HUDEP-2 (cell line): ENCODE results near the gene PRKAB1.
"Not testable (repeated sequence)": the region's sequence is repeated elsewhere in the genome, so short reads cannot be mapped to it uniquely, and the experiment has no call there.

Experiments
- DNase-seq, 76 experiments: peaks; one replicate each; lab custom pipeline; 2025; ENCODE audit not compliant: unreplicated experiment in 76 of 76; lab: John Stamatoyannopoulos, UW

Gene PRKAB1

DNA sequence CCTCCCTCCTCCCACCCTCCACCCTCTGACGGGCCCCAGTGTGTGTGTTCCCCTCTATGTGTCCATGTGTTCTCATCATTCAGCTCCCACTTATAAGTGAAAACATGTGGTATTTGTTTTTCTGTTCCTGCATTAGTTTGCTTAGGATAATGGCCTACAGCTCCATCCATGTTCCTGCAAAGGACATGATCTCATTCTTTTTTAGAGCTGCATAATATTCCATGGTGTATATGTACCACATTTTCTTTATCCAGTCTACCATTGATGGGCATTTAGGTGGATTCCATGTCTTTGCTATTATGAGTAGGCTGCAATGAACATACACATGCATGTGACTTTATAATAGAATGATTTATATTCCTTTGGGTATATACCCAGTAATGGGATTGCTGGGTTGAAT lies 38.5 kb downstream of the PRKAB1 start:
- not testable (repeated sequence) for DNase-seq

DNA sequence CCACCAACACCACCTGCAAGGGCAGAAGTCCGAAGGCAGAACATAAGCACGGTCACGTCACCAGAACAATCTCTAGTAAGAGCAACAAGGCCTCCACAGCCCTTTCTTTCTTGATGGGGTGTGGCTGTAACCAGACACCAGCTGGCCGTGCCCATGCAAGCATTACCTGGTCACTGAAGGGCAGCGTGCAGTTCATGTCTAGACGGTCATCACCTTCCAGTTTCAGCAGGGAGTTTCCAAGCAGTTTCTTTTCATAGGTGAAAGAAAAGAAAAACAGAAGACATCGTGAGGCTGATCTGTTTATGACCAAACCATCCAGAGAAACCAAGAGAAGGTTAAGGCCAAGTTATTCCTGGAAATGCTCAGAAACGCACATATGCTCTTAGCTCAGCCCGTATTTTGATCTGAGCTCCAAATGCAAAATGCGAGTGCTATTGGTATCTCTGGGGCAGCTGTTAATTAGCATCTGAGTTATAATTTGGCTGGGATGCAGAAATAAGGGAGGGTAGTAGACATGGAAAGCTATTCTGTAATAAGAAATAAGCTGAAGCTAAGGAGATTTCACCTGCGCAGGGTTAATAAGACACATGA lies 42.5 kb downstream of the PRKAB1 start:
- DNase-seq = no peak

DNA sequence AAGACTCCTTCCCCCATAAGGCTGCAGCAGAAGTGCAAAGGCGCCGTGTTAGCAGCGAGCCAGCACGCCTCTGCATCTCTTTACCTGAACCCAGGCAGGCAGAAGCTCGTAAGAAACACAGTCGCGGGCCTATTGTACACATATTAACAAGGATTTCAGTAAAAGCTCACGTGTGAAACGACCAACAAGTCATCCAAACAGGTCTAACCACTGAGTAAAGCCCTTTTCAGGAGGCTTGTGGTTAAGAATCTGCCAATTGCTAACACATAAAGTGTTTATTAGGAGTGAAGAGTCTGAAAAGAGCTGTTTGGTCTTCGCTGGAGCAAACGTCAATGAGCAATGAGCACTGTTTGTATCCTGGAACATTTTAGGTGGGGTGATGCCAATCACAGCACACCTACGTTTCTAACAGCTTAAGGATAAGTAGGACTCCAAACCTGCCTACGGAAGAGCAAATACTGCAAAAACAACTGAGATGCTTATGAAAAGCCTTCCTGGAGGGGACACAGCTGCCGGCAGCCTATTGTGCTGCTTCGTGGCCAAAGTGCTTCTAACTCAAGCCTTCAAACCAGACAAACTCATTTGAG lies 43.1 kb downstream of the PRKAB1 start:
- DNase-seq = no peak

DNA sequence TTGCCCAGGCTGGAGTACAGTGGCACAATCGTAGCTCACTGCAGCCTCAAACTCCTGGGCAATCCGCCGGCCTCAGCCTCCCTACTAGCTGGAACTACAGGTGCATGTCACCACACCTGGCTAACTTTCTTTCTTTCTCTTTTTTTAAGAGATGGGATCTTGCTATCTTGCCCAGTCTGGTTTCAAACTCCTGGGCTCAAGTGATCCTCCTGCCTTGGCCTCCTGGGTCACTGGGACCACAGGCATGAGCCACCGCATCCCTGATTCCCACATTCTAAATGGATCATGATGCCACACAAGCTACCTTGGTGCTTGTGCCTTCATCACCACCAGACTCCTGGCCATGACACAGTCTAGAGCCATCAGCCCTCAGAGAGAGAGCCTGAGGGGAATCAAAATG lies 43.8 kb downstream of the PRKAB1 start:
- no peak for DNase-seq

DNA sequence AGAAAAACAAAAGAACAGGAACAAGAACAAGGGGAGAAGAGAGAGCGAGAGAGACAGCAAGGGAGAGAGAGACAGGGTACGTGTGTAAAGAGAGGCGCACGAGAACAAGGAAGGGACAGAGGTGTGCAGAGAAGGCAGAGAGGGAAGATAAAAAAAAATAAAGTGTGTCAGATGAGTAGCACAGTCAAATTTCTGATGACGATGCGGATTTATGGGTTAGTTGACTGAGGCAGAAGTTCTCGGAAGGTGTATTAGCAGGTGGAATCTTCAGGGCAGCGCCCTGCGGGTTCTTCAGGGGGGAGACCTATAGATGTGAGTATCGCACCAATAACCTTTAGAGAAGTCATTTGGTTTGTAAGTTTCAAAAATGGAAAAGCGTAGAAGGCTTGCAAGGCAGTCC lies 44.8 kb downstream of the PRKAB1 start:
- no peak for DNase-seq

DNA sequence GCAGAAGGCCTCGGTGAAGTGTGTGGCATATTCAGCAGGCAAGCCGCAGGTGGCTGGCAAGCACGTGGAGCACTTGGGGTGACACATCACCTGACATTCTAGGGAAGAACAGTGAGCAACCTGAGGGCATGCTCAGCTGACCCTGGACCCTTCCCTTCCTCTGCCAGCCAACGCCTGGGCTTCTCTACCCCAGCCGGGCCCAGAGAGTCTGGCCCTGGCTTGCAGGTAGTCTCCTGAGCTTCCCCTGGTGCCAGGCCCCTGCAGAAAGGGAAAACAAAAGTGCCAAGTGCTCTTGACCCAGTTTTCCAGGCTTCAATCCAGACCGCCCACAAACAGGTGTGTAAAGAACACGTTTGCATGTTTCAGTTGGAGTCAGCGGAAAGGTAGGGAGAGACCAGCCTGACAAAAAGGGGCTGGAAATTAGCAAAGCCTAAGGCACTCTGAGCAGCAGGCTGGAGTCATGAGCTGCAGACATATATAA lies 45.7 kb downstream of the PRKAB1 start:
- DNase-seq = no peak

DNA sequence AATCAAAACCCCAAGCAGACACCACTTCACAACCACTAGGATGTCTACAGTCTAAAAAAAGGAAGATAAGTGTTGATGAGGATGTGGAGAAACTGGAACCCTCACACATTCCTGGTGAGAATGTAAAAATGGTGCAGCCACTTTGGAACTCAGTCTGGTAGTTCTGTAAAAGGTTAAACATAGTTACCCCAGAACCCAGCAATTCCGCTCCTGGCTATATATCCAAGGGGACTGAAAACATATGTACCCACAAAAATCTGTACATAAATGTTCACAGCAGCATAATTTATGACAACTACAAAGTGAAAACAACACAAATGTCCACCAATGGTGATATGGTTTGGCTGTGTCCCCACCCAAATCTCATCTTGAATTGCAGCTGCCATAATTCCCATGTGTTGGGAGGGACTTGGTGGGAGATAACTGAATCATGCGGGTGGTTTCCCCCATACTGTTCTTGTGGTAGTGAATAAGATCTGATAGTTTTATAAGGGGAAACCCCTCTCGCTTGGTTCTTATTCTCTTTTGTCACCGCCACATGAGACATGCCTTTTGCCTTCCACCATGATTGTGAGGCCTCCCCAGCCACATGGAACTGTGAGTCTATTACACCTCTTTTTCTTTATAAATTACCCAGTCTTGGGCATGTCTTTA lies 46.8 kb downstream of the PRKAB1 start:
- DNase-seq = no peak

DNA sequence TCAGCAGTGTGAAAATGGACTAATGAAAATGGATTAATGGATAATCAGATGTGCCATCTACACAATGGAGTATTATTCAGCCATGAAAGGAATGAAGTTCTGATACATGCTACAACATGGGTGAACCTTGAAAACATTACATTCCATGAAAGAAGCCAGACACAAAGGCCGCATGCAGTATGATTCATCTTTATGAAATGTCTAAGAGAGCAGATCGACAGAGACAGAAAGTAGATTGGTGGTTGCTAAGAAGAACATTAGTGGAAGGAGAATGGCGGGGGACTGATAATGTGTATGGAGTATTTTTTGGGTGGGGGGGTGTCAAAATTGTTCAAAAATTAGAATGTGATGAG lies 47.3 kb downstream of the PRKAB1 start:
- DNase-seq = no peak

DNA sequence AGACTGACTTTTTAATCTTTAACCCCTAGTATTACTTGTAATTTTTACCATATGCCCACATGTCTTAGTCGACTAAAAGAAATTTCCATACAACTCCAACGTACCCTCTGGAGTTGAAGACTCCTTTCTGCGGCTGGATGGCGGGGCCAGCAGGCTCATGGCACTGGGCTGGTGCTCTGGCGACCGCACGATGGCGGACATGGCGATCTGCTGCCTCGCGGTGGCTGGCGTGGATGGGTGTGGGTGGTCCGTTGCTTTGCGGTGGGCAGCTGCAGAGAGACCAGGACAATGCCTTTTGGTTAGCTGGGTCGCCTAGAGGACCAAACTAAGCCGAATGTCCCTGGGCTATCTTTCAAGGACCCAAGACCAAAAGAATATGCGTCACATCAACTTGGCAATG lies 50.2 kb downstream of the PRKAB1 start:
- DNase-seq = no peak

DNA sequence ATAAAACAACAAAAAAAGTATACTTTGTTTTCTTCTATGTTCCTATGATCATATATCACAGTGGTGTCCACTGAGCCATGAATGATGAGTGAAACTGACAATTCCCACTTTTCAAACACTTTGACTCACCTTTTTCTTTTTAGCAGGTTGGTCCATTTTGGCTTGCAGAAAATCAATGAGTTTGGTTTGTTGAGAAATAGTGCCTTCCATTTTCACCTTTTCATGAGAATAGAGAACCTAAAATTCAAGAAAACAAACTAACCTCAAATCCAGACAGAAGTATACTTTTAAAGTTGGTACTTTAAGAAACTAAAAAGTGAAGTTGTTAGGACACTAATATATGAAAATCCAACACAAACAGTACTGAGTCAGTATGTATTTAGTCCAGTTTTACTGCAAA lies 52.4 kb downstream of the PRKAB1 start:
- DNase-seq = no peak

DNA sequence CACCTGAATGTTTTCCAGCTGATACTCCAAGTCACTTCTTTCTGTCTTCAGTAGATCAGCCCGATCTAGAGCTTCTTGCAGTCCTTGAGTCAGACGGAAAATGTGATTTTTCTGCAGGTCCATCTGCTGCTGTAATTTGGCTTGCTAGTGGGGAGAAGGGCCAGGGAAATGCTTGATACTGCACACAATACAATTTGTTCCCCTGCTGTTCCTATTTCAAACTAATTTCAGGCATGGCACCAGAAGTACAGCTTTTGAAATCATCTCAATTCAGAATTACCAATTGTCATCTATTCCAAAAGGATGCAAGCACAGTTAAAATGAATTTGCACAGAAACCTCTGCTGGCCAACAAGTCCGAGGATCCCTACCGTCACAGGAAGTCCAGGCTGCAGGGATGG lies 53.4 kb downstream of the PRKAB1 start:
- DNase-seq = no peak

DNA sequence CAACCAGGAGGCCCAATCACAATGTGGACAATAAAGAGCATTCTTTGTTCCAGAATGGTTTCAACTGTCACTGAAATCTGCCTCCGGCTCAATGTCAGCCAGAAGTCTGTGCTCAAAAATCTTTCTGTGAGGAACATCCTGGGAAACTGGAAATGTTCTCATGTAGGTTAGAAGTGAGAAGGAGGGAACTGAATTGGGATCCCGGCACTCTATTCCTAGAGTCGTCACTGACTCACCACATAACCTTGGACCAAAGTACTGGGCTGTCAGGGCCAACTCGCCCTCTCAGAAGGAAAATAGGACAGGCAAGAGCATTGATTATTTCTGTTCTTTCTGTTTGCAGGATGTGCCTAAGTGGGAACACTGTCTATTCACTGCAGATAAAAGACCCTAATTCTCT lies 57.6 kb downstream of the PRKAB1 start:
- no peak for DNase-seq

DNA sequence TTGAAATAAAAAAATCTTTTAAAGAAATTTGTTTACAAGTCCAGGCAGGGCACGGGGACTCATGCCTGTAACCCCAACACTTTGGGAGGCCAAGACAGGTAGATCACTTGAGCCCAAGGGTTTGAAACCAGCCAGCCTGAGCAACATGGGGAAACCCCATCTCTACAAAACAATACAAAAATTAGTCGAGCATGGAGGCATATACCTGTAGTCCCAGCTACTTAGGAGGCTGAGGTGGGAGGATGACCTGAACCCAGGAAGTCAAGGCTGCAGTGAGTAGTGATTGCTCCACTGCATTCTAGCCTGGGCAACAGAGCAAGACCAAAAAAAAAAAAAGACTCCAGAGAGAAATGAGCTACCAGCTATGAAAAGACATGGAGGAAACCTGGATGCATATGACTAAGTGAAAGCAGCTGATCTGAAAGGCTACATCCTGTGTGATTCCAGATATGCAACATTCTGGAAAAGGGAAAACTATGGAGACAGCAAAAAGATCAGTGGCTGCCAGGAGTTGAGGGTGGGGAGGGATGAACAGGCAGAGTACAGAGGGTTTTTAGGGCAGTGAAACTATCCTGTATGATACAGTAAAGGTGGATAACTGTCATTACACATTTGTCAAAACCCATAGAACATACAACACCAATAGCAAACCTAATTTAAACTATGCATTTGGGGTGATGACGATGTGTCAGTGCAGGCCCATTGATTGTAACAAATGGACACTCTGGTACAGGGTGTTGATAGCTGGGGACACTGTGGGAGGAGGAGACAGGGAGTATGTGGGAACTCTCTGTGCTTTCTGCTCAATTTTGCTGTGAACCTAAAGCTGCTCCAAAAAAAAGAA lies 59.9 kb downstream of the PRKAB1 start:
- DNase-seq = no peak

DNA sequence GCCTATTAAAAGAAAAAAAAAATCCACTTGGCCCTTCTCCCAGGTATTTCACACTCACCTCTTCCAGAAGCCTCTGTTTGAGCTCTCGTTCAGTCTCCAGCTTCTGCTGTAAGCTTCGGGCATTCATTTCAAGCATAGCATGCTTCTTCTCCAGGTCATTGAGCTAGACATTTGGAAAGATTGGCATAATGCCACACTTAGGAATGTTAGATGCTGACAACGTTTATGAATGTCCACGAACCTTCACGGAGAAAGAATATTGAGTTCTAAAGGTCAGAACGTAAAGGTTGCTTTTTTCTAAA lies 60.5 kb downstream of the PRKAB1 start:
- DNase-seq = no peak

DNA sequence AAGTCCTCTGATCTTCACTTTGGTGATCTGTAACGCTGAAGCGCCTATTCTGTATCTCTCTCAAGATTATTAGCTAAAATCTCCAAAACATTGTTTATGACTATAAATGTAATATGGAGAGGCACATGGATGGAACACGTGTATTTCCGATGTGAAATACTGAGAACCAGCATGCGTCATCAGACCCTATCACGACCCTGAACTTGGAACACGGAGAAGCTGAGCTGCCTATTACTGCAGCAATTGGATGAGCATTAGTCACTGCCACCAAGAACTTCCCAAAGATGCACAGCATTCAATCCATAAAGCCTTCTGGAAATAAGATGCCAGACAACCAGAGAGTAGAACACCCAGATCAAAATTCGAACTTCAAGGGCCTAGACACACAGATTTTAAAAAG lies 61.9 kb downstream of the PRKAB1 start:
- DNase-seq = no peak

DNA sequence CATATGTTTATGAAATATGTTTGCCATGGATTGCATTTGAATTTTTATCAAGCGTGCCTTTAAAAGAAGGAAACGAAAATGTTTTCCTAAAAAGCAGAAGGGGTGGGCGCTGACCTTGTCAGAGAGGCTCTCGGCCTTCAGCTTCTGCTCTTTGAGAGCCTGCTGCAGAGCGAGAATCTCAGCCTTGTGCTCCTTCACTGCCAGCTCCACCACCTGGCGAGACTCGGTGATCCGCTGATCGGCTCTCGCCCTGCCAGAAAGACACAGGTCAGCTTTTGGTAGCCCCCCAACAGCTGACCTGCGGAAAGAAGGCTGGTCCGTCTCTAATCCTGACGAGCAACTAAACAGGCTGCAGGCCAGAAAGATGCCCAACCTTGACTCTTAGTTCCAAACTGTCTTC lies 62.4 kb downstream of the PRKAB1 start:
- no peak for DNase-seq
